K562 (cell line): ENCODE data around the gene CENPP. TPM values are rescaled to one million over a fixed set of nuclear protein-coding genes. Genes with fewer than 3 reads are reported as not detected.
"Not testable (repeated sequence)": the region's sequence is repeated elsewhere in the genome, so short reads cannot be mapped to it uniquely, and the experiment has no call there.

Experiments used
- ATAC-seq: fragments of 200-7000 bp; cut with Tn5 transposase; 3 replicates; pipeline ENCODE4 v1.9.1; 2020; ENCODE audit warnings: moderate library complexity
- BruUV-seq: library from RNA; stranded (reverse); fragments of 400-500 nt; replicated peaks from 2 replicates; lab custom pipeline; 2021; lab: Mats Ljungman, UMichigan
- CTCF ChIA-PET: fragments of 300-600 bp; formaldehyde crosslinking; extraction: SDS; loops from one replicate; lab custom pipeline; 2021; ENCODE audit warnings: low intra/inter-chr PET ratio; lab: Yijun Ruan, JAX
- POLR2A ChIA-PET: fragments of 300-600, 350-650 bp; sonication (Branson Sonifier 250); formaldehyde crosslinking; extraction: SDS; loops from one replicate; lab custom pipeline; 2021; ENCODE audit warnings: antibody characterized with exemption, inconsistent platforms; lab: Yijun Ruan, JAX
- DNase-seq, 4 experiments: peaks; one replicate each; pipeline versions ENCODE4 v3.0.0 to v3.0.0-alpha.2; 2011 to 2018; ENCODE audit warnings: low spot score in 3 of 4, mixed read lengths in 3 of 4; ENCODE audit errors: extremely low read depth in 1 of 4
- FAIRE-seq: peaks from 2 replicates; lab custom pipeline; 2011; peaks lifted over from hg19 to GRCh38; lab: Jason Lieb, UNC
- H2AFZ ChIP-seq: 2 replicates; pipeline ENCODE4 v1.6.0; 2011; ENCODE audit warnings: low read depth, low read length, control low read depth, inconsistent platforms
- H3K27ac ChIP-seq: fragments of 200-600 bp; 3 replicates; pipeline ENCODE4 v1.8.0; 2011; ENCODE audit warnings: low read depth, mild to moderate bottlenecking, control low read depth, inconsistent platforms, low read length, moderate library complexity, mixed read lengths; ENCODE audit errors: extremely low read depth
- H3K27me3 ChIP-seq, 2 experiments: fragments of 300-600 bp in 1 of 2; 2 replicates in 1 of 2; 3 replicates in 1 of 2; pipeline versions ENCODE4 v1.6.0 to v1.8.0; 2011; ENCODE audit warnings: inconsistent platforms in 2 of 2, low read length in 2 of 2, mild to moderate bottlenecking in 1 of 2, mixed read lengths in 1 of 2, moderate library complexity in 1 of 2; ENCODE audit not compliant: control insufficient read depth in 2 of 2, insufficient read depth in 2 of 2
- H3K36me3 ChIP-seq: fragments of 300-600 bp; 3 replicates; pipeline ENCODE4 v1.8.0; 2011; ENCODE audit warnings: mild to moderate bottlenecking, low read length, inconsistent platforms; ENCODE audit not compliant: control insufficient read depth, insufficient read depth
- H3K4me1 ChIP-seq, 2 experiments: fragments of 200-600 bp in 1 of 2; replicated peaks in 1 of 2; 2 replicates in 1 of 2; 3 replicates in 1 of 2; pipeline versions ENCODE4 v1.5.1 to v1.8.0; 2011; ENCODE audit warnings: inconsistent platforms in 2 of 2, low read length in 2 of 2, mild to moderate bottlenecking in 1 of 2, mixed read lengths in 1 of 2, moderate library complexity in 1 of 2; ENCODE audit not compliant: control insufficient read depth in 2 of 2, insufficient read depth in 2 of 2
- H3K4me2 ChIP-seq: 2 replicates; pipeline ENCODE4 v1.6.1; 2011; ENCODE audit warnings: low read length, control low read depth, inconsistent platforms, mixed read lengths; ENCODE audit not compliant: insufficient read depth
- H3K4me3 ChIP-seq: fragments of 200-600 bp; sonication (generic), shearing (Covaris generic); 2 replicates; pipeline ENCODE4 v1.5.1; 2016; ENCODE audit warnings: control low read depth, inconsistent platforms
- H3K79me2 ChIP-seq: fragments of 200-600 bp; 3 replicates; pipeline ENCODE4 v1.8.0; 2011; ENCODE audit warnings: low read length, inconsistent platforms; ENCODE audit not compliant: control insufficient read depth, insufficient read depth
- H3K9ac ChIP-seq, 2 experiments: 2 replicates each; pipeline versions ENCODE4 v1.6.0 to v1.6.1; 2011; ENCODE audit warnings: low read depth in 2 of 2, low read length in 2 of 2, control low read depth in 1 of 2, inconsistent platforms in 1 of 2, mild to moderate bottlenecking in 1 of 2, mixed read lengths in 1 of 2; ENCODE audit not compliant: insufficient read depth in 1 of 2
- H3K9me1 ChIP-seq: one replicate; pipeline ENCODE4 v1.6.0; 2011; ENCODE audit warnings: inconsistent platforms, mild to moderate bottlenecking, low read length, moderate library complexity; ENCODE audit not compliant: control insufficient read depth, insufficient read depth
- H3K9me3 ChIP-seq: replicated peaks from 2 replicates; pipeline ENCODE4 v1.5.1; 2011; ENCODE audit warnings: low read depth, low read length, inconsistent platforms; ENCODE audit not compliant: control insufficient read depth, insufficient read depth
- H4K20me1 ChIP-seq: replicated peaks from 2 replicates; pipeline ENCODE4 v1.6.1; 2011; ENCODE audit warnings: low read length, inconsistent platforms, mixed read lengths; ENCODE audit not compliant: control insufficient read depth, insufficient read depth
- CCNT2 ChIP-seq: IDR thresholded peaks from 2 replicates; pipeline ENCODE4 v1.6.1; 2011; ENCODE audit warnings: borderline replicate concordance, low read depth, mild to moderate bottlenecking, moderate library complexity, mixed read lengths, low read length; ENCODE audit not compliant: insufficient read length; ENCODE audit errors: extremely low read depth
- ERF ChIP-seq: fragments of 450-650 bp; formaldehyde crosslinking; IDR thresholded peaks from 2 replicates; pipeline ENCODE4 v1.4.0; 2020; ENCODE audit warnings: mild to moderate bottlenecking, mixed read lengths
- HCFC1 ChIP-seq: IDR thresholded peaks from 2 replicates; pipeline ENCODE4 v1.6.1; 2012; ENCODE audit warnings: low read depth, low read length, improper control_type of control experiment
- KAT8 ChIP-seq: fragments of 450-650 bp; IDR thresholded peaks from 2 replicates; pipeline ENCODE4 v1.6.1; 2016; ENCODE audit warnings: low read depth, mild to moderate bottlenecking
- SNRNP70 ChIP-seq: fragments of 200-400 bp; formaldehyde crosslinking; optimal IDR thresholded peaks from 2 replicates; pipeline ENCODE3; 2017; ENCODE audit warnings: low read depth, low read length
- ZNF212 ChIP-seq: fragments of 450-650 bp; formaldehyde crosslinking; IDR thresholded peaks from 2 replicates; pipeline ENCODE4 v1.4.0; 2020; ENCODE audit warnings: mild to moderate bottlenecking
- WGBS: fragments of 100-300 bp; shearing (Covaris generic); methylation state at CpG from one replicate; pipeline ENCODE4 v1.1.6; 2016; ENCODE audit warnings: low coverage, mixed read lengths; ENCODE audit not compliant: insufficient coverage; ENCODE audit errors: missing lambda C conversion rate; 5-methylcytosine and 5-hydroxymethylcytosine counted together
- in situ Hi-C: fragments of 300-500 bp; cut with MboI; formaldehyde crosslinking; loops from 4 replicates; pipeline ENCODE4 v1.15.0; 2018; ENCODE audit warnings: inconsistent platforms, mixed read lengths
- intact Hi-C: fragments of 100-400 bp; cut with micrococcal nuclease; formaldehyde crosslinking; loops from 2 replicates; pipeline ENCODE4 v1.14.2; 2022
- polyA plus RNA-seq, 8 experiments: library from polyadenylated mRNA; depleted of rRNA in 4 of 8; stranded (reverse) in 5 of 8; unstranded in 3 of 8; fragments of >200 nt; fragmentation: Nextera tagmentation in 2 of 8; fragmentation: Illumina TruSeq in 1 of 8; extraction: Ambion mirVana in 2 of 8; extraction: Trizol in 1 of 8; gene quantifications; 2 replicates each; pipeline versions ENCODE4 v1.2.1 to v1.2.3, GENCODE V29; 2011 to 2014; ENCODE audit warnings: inconsistent platforms in 1 of 8, missing spikeins in 1 of 8
- total RNA-seq, 7 experiments: library from RNA; depleted of rRNA in 6 of 7; stranded (reverse); fragments of >200 nt in 6 of 7; fragmentation: Illumina TruSeq in 2 of 7; extraction: Trizol in 2 of 7; gene quantifications; 2 replicates each; pipeline versions ENCODE4 v1.2.1 to v1.2.3, GENCODE V29; 2011 to 2021; ENCODE audit warnings: low replicate concordance in 1 of 7

CENPP gene
- total and polyA plus RNA-seq, 9 of the 15 experiments (the other 6 are each of a cell fraction or from before 2014, with no cell fraction given): 8.0 to 28.5 (median 17.9) TPM

- Histone ChIP-seq H3K4me1 (no peaks in the 10 kb centered on the region; a peak in 1 of 5 replicates), H3K27ac (no peak overlapping the region), H3K4me3 (no peak overlapping the region), H3K9ac (no peak overlapping the region), H3K4me2 (no peak overlapping the region), H3K27me3 (no peaks in the 10 kb centered on the region), H4K20me1 (no peaks in the 10 kb centered on the region), H3K79me2 (no peaks in the 10 kb centered on the region), H3K9me1 (no peaks in the 10 kb centered on the region), H2AFZ (no peak overlapping the region), H3K9me3 (no peaks in the 10 kb centered on the region), H3K36me3 (no peaks in the 10 kb centered on the region)
- no peak for FAIRE-seq
- ChIA-PET CTCF (no interaction called here), POLR2A (interaction anchor here (0.6 to 0.8 kb wide), 2 partner anchors 8 to 78 kb away, joined by 3 read pairs; no protein-coding TSS in a partner anchor)
- 24% methylated on average over 7 of the region's 7 CpGs for WGBS
- in situ Hi-C loops (no loop called here), intact Hi-C loops (no loop called here)
- TF ChIP-seq KAT8 (no peak), HCFC1 (no peak), ZNF212 (CRISPR knock-in tag) (no peak), SNRNP70 (no peak), CCNT2 (no peak), ERF (CRISPR knock-in tag) (no peak)
- no peak for ATAC-seq
- no TSS peak for BruUV-seq
- no peak for DNase-seq
Measured at GRCh38 chr9:92592946-92593861, 267.5 kb downstream of the CENPP start.

- H3K27ac ChIP-seq, H3K4me3 ChIP-seq, POLR2A ChIA-PET, H2AFZ ChIP-seq, intact Hi-C loops, H3K9me1 ChIP-seq, H3K4me2 ChIP-seq, H3K9me3 ChIP-seq, H3K27me3 ChIP-seq, in situ Hi-C loops, H3K36me3 ChIP-seq, BruUV-seq, H3K4me1 ChIP-seq, H3K9ac ChIP-seq, ATAC-seq, DNase-seq, FAIRE-seq, H4K20me1 ChIP-seq, H3K79me2 ChIP-seq: not testable (repeated sequence)
- CTCF ChIA-PET: interaction anchor here (0.6 kb wide), 1 partner anchor 27 kb away, joined by 3 read pairs; no protein-coding TSS in a partner anchor
- 64% methylated on average over 1 of the region's 1 CpG for WGBS
Measured at GRCh38 chr9:92595075-92595474, 269.3 kb downstream of the CENPP start.
